ENCODE results near the gene PLPPR3.

DNA sequence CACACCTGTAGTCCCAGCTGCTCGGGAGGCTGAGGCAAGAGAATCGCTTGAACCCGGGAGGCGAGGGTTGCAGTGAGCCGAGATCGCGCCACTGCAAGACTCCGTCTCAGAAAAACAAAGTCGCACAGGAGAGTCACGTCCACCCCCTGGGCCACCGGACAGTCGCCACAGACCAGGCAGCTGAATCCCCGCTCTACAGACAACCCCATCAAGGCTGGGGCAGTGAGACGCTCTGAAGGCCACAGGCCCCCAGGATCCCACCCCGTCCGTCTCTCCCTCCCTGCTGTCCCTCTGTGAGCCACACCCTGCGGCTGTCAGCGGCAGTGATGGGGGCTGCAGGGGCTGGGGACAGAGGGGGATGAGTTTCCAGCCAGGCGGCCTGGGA is 40.0 kb downstream of the PLPPR3 start:
- TF ChIP-seq CTCF (IDR thresholded peaks at IDR 0.05): no peak
- TF ChIP-seq POLR2A (IDR thresholded peaks at IDR 0.05): no peak

Measured in thyroid gland (tissue), 4 donors.